HK-2 (cell line): ENCODE data around the gene MAN2C1.

Experiments
- DNase-seq: peaks from one replicate; pipeline ENCODE4 v3.0.0-alpha.2; 2018; ENCODE audit not compliant: unreplicated experiment

Gene MAN2C1

DNA sequence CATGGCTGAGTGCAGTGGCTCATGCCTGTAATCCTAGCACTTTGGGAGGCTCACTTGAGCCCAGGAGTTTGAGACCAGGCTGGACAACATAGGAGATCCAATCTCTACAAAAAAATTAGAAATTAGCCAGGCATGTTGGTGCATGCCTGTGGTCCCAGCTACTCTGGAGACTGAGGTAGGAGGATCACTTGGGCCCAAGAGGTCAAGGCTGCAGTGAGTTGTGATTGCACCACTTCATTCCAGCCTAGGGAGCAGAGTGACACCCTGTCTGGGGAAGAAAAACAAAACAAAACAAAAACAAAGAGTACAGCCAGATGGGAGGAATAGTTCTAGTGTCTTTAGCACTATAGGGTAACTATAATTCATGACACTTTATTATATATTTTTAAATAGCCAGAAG is 58.7 kb downstream of the MAN2C1 start:
- DNase-seq: no peak

DNA sequence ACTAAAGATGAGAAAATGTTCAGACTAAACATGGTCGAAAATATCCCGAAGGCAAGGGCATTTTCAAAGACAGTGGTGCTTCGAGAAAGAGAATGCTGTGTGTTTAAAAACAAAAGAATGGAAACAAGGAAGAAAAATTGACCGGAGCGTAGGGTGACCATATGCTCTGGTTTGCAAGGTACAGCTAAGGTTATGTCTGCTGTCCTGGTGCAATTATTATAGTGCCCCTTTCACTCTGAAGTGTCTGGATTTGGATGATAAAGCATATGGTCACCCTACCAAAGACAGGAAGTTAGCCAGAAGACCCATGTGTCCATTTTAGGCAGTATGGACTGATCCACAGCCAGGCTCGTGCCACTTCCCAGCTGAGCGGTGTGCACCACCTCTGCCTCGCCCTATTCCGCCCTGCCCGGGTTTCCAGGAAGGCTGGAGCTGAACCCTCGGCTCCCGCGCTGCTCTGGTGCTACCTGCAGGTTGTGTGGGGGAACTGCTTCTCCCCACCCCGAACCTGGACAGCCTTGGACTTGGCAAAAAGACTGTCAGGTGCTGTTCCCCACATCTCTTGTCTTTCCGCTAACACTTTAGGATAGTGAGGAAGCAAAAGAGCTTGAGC is 60.5 kb downstream of the MAN2C1 start:
- DNase-seq: peak; percentile 28

GRCh38 chr15:75306188-75306587 is 62.2 kb downstream of the MAN2C1 start:
- DNase-seq: no peak
